Progenitor cell of endocrine pancreas (in vitro differentiated cells): ENCODE data around the gene ABAT. TPM values are rescaled to one million over a fixed set of nuclear protein-coding genes. Genes with fewer than 3 reads are reported as not detected.

ENCODE experiments used
- DNase-seq: peaks from one replicate; pipeline ENCODE4 v3.0.0; 2021; ENCODE audit warnings: low spot score; ENCODE audit not compliant: unreplicated experiment
- H3K27ac Mint-ChIP-seq: 2 replicates; pipeline ENCODE4 v1.8.0; 2021; ENCODE audit warnings: mild to moderate bottlenecking, moderate library complexity, mixed read lengths
- H3K27me3 Mint-ChIP-seq: 2 replicates; pipeline ENCODE4 v1.8.0; 2021; ENCODE audit warnings: mixed read lengths
- H3K36me3 Mint-ChIP-seq: 2 replicates; pipeline ENCODE4 v1.8.0; 2022; ENCODE audit warnings: mixed read lengths; ENCODE audit not compliant: insufficient read depth
- H3K4me1 Mint-ChIP-seq: 2 replicates; pipeline ENCODE4 v1.8.0; 2021; ENCODE audit warnings: low read depth, mixed read lengths
- H3K4me3 Mint-ChIP-seq: 2 replicates; pipeline ENCODE4 v1.8.0; 2021; ENCODE audit warnings: low read depth, mild to moderate bottlenecking, moderate library complexity, mixed read lengths
- H3K9me3 Mint-ChIP-seq: 2 replicates; pipeline ENCODE4 v1.8.0; 2021; ENCODE audit warnings: low read depth, mixed read lengths
- CTCF ChIP-seq: fragments of 200-600 bp; sonication (generic); IDR thresholded peaks from one replicate; pipeline ENCODE4 v1.5.0; 2021; ENCODE audit warnings: antibody characterized with exemption, mild to moderate bottlenecking; ENCODE audit not compliant: unreplicated experiment
- total RNA-seq: library from RNA; stranded (reverse); gene quantifications from 2 replicates; pipeline ENCODE4 v1.2.1, GENCODE V29; 2021

The ABAT gene
- total RNA-seq, 1 donor from 2014 or later: 24.7 TPM

DNA sequence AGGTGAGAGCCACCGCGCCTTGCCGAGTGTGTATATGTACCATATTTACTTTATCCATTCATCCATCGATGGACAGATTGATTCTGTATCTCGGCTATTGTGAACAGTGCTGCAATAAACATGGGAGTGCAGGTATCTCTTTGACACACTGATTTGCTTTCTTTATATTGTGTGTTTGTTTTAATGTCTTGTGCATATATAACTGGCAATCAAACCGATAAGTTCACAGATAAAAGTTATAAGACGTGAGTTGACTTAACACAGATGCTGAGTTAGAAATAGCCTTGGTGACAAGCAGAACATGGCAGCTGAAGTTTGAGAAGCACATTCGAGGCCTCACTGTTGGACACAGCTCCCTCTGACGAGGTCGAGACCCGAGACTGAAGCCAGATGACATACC is 99.8 kb downstream of the ABAT start:
- Mint-ChIP-seq H3K27ac (no peak overlapping the region), H3K4me3 (no peak overlapping the region), H3K4me1 (peaks cover 2% of the 10 kb centered on the region), H3K9me3 (no peaks in the 10 kb centered on the region), H3K36me3 (peaks cover 29% of the 10 kb centered on the region), H3K27me3 (no peaks in the 10 kb centered on the region)
- no peak for DNase-seq
- TF ChIP-seq CTCF: no peak

DNA sequence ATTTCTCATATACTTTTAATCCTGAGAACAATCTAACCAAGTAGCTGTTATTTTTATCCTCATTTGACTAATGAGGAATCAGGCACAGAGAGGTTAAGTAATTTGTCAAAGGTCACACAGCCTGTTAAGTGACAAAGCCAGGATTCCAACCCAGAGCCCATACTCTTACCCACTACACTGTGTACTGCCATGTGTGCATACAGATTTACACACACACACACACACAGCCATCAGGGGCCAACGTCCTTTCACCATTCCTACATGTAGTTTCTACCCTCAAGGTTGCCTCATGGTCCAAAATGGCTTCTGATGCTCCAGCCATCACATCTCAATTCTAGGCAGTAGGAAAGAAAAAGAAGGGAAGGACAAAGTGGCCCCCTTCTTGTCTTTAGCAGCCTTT is 100.9 kb downstream of the ABAT start:
- Mint-ChIP-seq H3K4me1 (peaks cover 2% of the 10 kb centered on the region), H3K27me3 (no peaks in the 10 kb centered on the region), H3K4me3 (no peak overlapping the region), H3K9me3 (no peaks in the 10 kb centered on the region), H3K36me3 (peaks cover 37% of the 10 kb centered on the region), H3K27ac (no peak overlapping the region)
- no peak for TF ChIP-seq CTCF
- no peak for DNase-seq

DNA sequence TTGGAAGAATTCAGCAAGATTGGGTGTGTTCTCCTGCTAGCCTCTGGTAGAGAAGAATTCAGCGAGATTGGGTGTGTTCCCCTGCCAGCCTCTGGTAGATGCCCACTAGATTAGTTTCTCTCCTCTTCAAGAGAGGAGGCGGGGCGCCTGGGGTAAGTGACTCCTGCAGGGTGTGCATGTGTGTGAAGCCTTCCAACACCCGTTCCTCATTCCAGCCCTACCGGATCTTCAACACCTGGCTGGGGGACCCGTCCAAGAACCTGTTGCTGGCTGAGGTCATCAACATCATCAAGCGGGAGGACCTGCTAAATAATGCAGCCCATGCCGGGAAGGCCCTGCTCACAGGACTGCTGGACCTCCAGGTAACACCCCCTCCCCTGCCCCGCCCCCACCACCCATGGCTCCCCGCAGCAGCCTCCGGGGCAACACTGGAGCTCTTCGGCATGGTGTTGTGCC is 101.7 kb downstream of the ABAT start:
- Mint-ChIP-seq H3K27ac (no peak overlapping the region), H3K9me3 (no peaks in the 10 kb centered on the region), H3K27me3 (no peaks in the 10 kb centered on the region), H3K36me3 (peaks cover 37% of the 10 kb centered on the region), H3K4me3 (no peak overlapping the region), H3K4me1 (peaks cover 2% of the 10 kb centered on the region)
- DNase-seq: no peak
- TF ChIP-seq CTCF: no peak

DNA sequence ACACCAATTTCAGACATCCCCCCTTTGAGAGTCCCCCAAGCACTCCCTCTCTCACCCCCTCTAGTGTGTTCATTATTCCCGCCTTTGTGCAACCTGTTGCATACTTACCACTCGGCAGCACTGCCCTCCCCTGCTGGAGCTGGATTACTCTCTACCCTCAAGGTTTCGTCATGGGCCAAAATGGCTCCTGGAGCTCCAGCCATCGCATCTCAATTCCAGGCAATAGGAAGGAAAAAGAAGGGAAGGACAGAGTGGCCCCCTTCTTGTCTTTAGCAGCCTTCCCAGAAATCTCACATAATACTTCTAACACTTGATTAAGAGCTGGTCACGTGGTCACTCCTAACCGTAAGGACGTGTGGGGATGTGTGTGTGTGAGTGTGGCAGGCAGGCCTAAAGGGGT is 102.8 kb downstream of the ABAT start:
- Mint-ChIP-seq H3K27ac (no peak overlapping the region), H3K9me3 (no peaks in the 10 kb centered on the region), H3K27me3 (no peaks in the 10 kb centered on the region), H3K36me3 (peaks cover 35% of the 10 kb centered on the region), H3K4me3 (no peak overlapping the region), H3K4me1 (peaks cover 2% of the 10 kb centered on the region)
- no peak for TF ChIP-seq CTCF
- DNase-seq: no peak

DNA sequence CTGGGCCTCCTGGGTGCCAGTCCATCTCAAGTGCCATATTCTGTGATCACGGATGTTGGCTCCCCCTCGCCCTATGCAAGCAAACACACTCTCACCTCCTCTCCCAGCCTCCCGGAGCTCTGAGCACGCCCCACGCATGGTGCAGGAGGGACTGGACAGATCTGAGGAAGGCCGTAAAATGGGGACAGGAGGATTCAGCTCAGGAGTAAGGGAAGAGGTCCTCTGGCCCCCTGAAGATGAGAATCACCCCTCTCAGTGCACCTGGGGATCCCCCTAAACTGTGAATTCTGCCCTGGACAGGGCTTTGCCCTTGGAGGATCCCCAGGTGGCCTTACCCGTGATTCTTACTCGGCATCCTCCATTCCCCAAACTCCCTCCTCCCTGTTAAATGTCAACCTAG is 107.4 kb downstream of the ABAT start:
- Mint-ChIP-seq H3K27ac (no peak overlapping the region), H3K36me3 (peaks cover 19% of the 10 kb centered on the region), H3K4me1 (peaks cover 7% of the 10 kb centered on the region), H3K27me3 (no peaks in the 10 kb centered on the region), H3K4me3 (no peak overlapping the region), H3K9me3 (no peaks in the 10 kb centered on the region)
- no peak for DNase-seq
- TF ChIP-seq CTCF: no peak
